Ramos (cell line): Measurements from ENCODE around the gene RIPOR3.
"Not testable (repeated sequence)": the region's sequence is repeated elsewhere in the genome, so short reads cannot be mapped to it uniquely, and the experiment has no call there.

Source experiments
- in situ Hi-C: fragments of 300-500 bp; cut with MboI; formaldehyde crosslinking; loops from one replicate; pipeline ENCODE4 v1.14.3; 2022; ENCODE audit warnings: low sequenced_read_pairs; ENCODE audit not compliant: unreplicated experiment

Gene RIPOR3

DNA sequence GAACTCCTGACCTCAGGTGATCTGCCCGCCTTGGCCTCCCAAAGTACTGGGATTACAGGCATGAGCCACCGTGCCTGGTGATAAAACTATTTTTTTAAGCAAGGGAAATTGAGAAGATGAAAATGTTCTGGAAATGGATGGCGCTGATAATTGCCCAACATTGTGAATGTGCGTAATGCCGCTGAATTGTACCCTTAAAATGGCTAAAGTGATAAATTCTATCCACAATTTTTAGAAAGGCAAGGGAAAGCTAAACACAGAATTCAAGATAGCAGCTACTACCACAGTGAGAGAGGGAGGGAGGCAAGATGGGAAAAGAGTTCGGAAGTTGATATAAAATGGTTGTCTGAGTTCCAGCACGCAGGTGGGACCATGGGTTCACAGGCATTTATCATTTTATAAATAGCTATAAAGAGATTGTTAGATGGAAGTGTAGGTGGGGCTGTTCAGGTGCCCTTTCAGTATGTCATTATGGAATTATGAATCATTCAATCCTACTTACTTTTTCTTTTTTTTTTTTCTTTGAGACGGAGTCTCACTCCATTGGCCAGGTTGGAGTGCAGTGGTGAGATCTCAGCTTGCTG, 8.3 kb downstream of the RIPOR3 start:
- in situ Hi-C loops: no loop called here

DNA sequence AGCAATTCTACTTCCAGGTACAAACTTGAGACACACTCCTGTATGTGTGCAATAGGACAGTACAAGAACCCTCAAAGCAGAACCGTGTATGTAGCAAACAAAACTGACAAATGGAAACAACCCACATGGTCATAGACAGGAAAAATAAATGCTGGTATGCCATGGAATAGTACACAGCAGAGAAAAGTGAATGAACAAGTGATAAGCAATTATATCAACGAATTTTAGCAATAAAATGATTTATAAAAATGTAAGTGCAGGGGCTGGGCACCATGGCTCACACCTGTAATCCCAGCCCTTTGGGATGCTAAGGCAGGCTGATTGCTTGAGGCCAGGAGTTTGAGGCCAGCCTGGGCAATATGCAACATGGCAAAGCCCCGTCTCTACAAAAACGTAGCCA, 9.3 kb downstream of the RIPOR3 start:
- in situ Hi-C loops: no loop called here

DNA sequence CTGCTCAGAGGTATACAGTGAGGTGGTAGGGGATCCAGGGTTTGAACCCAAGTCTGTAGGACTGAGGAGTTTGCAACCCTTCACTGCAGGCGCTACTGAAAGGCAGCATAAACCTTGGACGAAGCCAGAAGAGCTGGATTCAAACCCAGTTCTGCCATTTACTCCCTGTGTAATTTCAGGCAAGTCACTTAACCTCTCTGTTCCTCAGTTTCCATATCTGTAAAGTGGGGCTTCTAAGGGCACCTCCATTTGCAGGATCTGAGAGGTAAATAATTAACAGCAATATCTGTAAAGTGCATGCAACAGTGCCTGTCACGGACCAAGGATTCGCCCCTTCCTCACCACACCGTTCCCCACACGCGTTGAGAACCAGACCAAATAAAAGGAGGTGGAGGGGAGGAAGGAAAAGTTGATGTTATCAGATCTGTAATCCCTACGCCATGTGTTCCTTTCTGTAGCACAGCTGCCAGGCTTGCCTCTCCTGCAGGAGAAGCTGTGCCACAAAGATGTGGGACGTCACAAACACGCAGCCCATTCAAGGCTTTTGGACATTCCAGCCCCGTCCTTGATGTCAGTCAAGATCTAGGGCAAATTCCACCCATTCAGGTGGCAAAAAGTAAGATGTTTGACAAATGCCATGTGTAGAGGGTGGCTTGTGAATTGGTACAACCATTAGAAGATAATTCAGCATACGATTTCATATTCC, 9.8 kb downstream of the RIPOR3 start:
- in situ Hi-C loops: no loop called here

DNA sequence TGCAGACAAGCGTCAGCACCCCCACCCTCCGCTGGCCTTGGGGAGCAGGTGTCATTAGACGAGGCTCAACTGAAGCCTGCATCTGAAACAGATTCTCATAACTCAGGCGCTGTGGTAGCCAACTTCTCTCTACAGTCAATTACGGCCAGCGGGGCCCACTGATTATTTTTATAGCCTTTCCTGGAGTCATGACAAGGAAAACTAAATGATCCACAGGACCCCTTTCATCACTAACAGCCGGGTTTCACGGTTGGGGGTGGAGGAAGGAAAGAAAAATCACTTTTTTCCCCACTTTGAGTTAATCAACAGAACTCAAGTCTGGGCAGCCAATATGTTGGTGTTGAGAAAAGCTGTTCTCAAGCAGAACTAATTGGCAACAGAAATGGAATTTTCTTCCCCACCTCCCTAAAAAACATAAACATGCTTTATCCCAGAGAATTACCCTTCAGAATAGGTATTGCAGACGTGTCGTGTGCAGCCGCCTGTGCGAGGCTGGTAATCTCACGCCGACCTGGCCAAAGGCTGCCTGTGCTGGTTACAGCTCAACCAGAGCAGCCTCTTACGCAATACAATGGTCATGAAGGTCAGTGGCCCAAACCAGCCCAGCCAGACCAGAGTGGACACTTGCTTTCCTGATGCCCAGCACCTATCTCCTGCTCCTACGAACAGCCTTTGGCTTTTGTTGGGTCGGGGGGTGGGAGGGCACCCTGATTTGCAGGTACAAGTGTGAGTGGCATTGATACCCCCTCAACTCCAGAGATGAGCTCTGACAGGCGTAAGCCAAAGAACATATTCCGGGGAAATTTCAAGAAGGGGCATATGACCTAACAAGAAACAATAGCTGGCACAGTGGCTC, 11.0 kb downstream of the RIPOR3 start:
- in situ Hi-C loops: no loop called here

DNA sequence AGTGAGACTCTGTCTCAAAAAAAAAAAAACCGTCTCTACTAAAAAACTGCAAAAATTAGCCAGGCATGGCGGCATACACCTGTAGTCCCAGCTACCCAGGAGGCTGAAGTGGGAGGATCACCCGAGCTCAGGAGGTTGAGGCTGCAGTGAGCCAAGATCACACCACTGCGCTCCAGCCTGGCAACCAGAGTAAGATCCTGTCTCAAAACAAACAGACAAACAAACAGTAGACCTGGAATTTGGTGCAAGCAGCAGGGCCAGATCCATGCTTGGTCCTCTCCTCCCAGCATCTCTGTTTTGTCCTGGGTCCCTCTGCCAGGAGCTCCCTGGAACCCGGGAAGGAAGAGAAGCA, 11.6 kb downstream of the RIPOR3 start:
- in situ Hi-C loops: no loop called here

DNA sequence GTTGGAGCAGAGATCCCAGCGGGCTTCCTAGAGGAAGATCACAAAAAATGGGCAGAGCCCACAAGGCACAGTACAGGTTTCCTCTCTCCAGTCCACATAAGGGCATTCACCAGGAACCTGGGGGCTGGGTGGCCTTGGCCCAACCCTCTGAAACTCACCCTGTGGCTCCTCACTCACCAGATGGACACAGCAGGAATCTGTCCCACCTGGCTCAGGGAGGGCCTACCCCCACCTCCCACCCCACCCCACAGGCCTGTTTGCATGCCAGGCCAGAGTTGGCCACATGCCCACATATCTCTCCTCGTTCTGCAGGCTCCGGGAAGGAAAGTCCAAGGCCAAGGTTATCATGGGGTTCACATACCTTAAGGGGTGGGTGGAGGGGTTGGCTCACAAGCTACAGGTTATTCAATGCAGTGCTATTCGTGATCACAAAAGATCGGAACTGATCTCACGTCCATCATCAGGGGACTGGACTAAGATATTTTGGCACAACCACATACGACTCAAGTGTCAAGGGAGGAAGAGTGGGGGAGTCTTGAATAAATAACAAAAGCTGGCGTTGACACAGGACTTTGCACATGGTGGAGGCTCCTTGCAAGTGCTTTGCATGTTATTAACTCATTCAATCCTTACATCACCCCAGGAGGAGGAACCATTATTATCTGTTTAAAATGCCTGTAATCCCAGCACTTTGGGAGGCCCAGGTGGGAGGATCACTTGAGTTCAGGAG, 13.0 kb downstream of the RIPOR3 start:
- in situ Hi-C loops: no loop called here

DNA sequence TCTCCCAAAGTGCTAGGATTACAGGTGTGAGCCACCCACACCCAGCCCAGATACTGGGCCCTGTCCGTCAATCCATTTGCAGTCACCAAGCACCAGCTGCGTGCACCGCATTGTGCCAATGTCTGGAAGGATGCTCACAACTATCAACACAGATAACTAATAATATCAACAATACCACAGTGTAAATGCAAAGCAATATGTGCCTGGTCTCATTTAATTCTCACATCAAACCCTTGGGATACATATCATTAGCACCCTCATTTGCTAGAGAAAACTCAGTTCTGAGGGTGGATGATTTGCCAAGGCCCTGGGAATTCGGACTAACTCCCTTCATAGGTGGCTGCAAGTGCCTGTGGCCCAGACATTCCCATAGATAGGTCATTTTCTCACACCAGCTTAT, 14.5 kb downstream of the RIPOR3 start:
- in situ Hi-C loops: no loop called here

DNA sequence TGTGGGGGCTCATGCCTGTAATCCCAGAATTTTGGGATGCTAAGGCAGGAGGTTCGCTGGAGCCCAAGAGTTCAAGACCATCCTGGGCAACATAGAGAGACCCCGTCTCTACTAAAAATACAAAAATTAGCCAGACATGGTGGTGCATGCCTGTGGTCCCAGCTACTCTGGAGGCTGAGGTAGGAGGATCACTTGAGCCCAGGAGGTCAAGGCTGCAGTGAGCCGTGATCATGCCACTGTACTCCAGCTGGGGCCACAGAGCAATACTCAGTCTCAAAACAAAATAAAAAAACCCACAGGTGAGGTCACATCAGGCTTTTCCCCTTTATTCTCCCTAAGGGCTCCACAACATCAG, 15.0 kb downstream of the RIPOR3 start:
- in situ Hi-C loops: not testable (repeated sequence)

DNA sequence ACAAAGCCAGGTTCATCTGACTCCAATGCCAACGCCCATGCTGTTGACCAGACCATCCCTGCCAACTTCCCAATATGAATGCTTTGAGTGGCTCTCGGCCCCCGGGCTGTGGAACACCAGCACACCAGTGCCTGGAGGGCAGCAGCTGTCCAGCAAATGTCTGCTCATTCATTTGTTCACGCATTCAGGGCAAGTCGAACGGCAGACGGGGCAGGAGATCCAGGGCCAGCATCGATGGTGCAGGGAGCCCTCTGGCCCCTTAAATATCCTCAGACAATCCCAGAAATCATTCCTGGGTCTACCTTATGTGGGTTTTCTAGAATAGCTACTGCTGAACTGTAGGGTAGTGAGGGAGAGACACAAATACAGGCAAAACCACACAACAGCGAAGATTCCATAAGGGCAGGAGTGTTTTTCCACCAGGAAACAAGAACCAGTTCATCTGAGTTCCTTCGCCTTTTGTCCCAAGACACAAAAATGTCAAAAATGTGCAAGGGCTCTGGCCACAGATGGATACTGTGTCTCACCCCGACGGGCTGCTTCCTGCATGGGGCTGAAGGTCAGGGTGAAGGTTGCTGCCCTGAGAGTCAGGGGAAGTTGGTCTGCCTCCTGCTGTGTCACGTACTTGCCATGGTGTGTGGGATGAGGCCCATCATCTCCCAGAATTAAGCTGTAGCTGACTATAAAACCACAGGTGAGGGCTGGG, 15.5 kb downstream of the RIPOR3 start:
- in situ Hi-C loops: no loop called here

DNA sequence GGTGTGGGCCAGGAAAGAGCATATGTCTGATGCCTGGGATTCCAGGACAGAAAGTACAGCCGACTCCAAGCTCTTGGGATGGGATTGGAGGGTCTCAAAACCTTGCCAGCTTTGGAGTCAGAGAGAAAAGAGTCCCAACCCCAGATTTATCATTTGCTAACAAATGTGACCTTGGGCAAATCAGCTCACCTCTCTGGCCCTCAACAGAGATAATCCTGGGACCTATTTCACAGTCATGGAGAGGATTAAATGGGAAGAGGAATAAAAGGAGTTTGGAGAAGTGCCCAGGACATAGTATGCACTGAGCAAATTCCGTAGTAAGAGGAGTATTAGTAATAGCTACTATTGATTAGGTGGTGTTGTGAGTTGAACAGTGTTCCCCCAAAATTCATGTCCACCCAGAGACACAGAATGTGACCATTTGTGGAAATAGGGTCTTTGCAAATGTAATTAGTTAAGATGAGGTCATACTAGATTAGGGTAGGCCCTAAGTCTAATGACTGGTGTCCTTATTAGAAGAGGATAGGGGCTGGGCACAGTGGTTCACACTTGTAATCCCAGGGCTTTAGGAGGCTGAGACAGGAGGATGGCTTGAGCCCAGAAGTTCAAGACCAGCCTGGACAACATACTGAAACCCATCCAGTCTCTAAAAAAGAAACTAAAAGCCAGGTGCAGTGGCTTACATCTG, 17.1 kb downstream of the RIPOR3 start:
- in situ Hi-C loops: no loop called here

DNA sequence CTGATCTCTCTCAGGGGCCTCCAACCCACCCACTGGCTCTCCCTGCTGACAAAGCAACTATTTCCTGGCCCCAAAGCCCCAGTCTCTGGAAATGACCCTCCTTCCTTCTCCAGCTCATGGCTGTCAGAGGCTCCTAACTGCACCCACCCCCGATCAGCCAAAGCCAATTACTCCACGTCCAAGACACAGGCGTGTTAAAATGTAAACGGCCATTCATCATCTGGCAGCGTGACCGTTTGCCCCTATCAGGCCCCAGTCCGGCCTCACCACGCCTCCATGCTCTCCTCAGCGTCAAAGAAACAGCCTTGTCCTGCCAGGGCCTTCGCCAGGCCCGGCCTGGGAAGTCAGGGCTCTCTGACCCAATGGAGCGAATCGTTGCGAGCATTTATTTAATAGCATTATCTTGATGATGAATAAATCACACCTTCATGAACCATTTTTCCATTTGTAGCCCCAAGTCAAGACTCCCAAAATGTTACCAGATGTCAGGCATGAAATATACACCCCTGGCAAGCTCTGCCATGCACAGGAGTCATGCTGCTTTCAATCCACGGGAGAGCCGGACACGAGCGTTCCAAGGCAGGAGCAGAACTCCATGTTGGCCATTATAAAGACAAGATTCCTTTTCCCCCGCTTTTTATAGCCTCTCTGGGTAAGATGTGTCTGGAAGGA, 17.7 kb downstream of the RIPOR3 start:
- in situ Hi-C loops: no loop called here

DNA sequence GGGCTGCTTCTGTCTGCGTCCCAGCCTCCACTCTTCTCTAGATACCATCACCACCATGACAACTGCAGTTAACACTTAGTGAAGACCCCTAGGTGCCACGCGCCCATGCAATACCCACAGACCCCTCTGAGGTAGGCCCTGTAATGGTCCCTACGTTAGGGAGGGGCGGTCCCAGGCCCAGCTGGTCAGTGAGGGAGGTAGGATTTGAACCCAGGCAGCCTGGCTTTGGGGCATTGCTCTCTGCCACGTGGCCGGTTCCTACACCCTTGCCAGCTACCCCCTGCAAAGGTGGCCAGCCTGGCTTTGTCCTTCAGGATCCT, 18.2 kb downstream of the RIPOR3 start:
- in situ Hi-C loops: no loop called here

DNA sequence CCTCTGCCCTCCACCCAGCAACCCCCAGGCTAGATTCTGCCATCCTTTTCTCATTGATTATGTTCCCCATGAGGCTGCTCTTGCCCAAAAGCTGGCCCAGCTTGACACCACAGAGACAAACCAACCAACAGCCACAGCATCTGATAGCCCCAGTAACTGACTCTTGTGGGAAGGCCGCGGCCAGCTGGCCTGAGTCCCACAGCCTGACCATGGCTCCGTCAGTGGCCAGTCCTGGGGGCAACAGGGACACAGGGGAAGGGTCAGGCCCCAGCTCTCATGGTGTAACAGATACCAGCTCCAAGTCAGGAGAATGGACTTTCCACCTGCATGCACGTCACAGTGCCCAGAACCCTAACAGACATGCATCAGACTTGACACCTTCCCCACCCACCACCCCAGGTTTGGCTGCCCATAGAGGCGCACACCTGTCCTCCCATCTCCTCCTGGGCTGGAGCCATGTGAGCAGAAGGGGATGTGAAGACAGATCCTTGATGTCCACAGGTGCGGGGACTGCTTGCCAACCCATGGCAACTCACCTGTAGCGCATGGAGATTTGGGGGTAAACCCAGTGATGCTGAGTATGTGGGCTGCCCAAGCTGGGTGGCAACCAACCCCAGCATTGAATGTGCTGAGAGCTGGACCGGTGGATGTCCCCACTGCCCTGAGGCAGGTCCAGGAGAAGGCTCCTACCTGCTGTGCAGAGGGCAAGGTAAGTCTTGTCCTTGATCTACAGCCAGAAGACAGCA, 18.8 kb downstream of the RIPOR3 start:
- in situ Hi-C loops: no loop called here

DNA sequence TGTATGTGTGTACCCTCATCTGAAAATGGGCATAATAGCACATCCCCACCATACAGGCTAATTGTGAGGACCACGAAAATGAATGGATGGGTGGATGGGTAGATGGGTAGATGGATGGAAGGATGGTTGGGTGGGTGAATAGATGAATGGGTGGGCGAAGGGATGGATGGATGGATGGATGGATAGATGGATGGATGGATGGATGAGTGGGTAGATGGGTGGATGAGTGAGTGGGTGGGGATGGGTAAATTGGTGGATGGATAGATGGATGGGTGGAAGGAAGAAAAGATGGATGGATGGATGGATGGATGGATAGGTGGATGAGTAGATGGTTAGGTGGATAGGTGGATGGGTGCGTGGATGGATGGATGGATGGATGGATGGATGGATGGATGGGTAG, 19.7 kb downstream of the RIPOR3 start:
- in situ Hi-C loops: no loop called here

DNA sequence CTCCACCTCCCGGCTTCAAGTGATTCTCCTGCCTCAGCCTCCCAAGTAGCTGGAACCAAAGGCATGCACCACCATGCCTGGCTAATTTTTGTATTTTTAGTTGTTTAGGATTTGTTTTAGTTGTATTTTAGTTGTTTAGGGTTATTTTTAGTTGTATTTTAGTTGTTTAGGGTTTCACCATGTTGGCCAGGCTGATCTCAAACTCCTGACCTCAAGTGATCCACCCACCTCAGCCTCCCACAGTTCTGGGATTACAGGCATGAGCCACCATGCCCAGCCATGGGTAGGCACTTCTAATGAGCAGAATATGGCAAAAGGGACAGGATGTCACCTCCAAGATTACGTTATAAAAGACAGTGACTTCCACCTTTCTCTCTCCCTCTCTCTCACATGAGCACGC, 20.3 kb downstream of the RIPOR3 start:
- in situ Hi-C loops: not testable (repeated sequence)

DNA sequence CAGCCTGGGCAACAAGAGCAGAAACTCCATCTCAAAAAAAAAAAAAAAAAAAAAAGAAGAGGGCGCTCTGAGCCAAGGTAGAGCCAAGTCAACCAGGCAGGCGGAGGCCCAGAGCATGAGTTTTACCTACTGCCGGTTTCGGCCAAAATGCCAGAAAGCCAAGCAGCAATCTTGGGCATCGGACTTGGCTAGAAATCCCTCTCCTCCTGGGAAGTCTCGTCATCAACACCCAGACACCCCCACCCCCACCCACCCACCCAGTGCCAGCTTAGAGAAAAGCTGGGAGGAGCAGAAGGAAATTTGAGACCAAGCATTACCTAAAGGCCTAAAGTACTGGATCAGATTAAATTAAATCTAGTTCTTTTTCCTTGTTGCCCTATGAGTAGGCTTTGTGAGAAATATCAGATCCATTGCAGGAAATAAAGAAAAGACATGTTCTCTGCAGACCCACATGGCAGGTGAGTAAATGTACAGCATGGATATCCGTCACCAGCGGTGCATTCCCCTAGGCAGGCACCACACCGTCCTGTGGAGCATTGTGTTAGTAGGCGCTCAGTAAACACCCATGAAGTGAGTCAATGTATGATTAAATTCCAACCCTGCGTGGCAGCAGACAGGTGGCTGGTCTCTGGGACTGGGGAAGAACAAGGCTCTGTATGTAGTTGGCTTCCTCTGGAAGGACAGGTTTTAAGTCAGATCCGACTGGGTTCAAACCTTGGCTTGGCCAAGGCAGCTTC, 21.0 kb downstream of the RIPOR3 start:
- in situ Hi-C loops: no loop called here

DNA sequence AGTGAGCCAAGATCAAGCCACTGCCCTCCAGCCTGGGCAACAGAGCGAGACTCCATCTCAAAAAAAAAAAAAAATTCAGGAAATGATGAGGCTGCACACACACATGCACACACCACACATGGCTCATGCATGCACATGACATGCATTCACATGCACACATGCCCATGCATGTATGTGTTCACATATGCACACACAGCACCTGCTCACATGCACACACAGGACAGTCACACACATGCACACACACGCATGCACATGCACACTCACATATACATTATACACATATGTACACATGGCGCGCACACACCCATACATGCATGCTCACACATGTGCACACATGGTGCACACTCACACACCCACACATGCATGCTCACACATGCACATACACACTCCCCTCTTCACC, 22.5 kb downstream of the RIPOR3 start:
- in situ Hi-C loops: no loop called here

DNA sequence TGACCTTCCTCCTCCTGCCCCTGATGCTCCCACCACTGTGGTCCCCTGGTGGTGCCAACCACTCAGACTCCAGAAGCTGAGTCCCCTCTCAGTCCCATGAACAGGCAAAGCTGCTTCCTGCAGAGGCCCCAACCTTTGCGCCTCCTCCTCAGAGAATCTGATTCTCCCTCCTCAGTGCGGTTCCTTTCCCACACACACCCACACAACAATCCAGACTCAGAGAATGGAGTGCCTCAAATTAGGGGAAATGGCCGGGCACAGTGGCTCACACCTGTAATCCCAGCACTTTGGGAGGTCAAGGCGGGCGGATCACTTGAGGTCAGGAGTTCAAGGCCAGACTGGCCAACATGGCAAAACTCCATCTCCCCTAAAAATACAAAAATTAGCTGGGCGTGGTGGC, 23.0 kb downstream of the RIPOR3 start:
- in situ Hi-C loops: no loop called here
